Suppressor macrophage (primary cell): ENCODE results near the gene WDR64.
"Not testable (repeated sequence)": the region's sequence is repeated elsewhere in the genome, so short reads cannot be mapped to it uniquely, and the experiment has no call there.

Source experiments
- DNase-seq, 4 experiments: peaks; one replicate each; pipeline ENCODE4 v3.0.0-alpha.2; 2020 to 2022

WDR64 gene

DNA sequence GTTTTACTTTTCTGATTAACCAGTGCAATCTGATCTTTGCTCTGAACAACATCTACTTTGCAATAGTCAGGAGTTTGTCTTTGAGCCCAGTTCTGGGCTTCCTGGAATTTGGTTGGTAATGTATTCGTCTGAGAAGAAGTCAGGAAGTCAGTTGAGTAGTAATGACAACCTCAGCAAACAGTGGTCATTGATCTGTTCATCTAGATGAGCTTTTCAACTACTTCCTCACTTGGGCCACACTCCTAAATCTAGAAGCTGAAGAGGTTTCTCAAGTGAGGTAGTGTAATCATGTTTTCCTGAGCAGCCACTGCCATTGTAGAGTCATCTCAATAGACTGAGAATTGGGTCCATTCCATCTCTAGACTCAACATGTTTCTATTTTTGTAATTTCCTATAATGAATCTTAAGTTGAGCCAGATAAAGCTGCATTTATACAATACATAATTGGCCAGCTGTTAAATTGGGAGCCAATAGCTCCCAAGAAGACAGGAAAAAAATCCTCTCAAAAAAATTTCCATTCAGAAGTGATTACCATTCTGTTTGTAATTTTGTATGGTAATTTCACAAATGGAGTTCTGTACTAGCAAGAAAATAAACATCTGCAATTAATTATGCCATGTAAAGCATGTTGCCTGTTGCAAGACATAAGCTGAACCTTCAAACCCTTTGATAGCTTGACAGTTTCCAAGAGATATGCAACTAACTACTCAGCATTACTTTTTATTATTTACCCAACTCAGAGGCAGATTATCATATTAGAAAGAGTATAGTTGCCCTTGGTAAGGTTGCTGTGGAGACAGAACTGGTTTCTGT, 49.6 kb downstream of the WDR64 start:
- no peak for DNase-seq

DNA sequence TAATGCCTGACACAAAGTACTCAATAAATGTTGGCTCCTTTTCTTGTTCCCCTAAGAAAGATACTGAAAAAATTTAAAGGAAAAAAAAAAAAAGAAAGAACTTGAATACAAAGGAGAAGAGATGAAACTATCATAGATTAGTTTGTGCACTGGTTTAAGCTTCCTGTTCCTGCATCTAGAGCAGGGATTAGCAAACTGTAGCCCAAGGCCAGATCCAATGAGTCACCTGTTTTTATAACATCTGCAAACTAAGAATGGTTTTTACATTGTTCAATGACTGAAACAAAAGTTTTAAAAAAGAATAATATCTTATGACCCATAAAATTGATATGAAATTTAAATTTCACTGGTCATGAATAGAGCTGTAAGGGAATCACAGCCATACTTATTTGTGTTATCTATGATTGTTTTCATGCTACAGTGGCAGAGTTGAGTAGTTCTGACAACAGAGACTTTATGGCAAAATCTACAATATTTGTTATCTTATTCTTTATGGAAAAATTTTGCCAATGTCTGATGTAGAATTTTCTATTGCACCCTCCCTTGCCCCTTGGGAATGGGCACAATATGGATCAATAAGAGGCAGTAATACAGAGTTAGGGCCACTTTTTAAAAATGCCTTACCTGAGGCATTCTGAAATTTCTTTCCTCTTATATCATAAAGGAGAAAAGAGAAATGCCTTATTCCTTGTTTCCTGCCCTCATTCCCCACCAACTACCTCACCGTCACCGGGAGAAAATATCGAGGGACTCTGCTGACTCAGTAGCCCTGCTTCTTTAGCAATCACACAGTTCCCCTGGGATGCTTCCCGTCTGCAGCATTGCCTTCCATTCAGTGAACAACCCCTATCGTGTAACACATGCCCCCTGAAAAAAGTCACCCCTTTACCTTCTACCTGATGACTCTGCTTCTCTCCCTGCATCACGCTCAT, 50.6 kb downstream of the WDR64 start:
- DNase-seq = no peak

DNA sequence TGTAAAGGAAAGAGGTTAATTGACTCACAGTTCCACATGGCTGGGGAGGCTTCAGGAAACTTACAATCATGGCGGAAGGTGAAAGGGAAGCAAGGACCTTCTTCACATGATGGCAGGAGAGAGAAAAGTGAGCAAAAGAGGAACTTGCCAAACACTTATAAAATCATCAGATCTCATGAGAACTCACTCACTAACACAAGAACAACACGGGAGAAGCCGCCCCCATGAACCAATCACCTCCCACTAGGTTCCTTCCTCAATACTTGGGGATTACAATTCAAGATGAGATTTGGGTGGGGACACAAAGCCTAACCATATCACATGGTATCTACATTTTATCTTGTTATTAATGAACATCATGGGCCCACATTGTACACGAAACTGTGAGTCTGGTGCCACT, 51.7 kb downstream of the WDR64 start:
- DNase-seq = not testable (repeated sequence)

DNA sequence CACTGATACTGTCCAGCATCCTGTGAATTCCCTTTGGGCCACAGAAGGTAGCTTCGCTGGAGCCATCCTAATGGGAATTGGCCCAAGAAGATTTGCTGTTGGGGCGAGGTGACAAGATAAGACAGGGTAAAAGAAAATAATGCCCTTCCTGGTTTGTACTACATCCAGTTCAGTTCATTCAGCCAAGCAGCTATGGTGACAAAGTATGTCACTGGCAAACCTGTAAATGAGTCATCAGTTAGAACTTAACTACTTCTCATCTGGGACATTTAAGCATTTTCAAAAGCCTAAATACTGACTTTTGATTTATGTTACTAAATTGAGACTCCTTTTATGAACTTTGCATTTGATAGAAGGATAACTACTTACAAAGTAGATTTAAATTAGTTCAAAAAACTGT, 54.2 kb downstream of the WDR64 start:
- DNase-seq = no peak

DNA sequence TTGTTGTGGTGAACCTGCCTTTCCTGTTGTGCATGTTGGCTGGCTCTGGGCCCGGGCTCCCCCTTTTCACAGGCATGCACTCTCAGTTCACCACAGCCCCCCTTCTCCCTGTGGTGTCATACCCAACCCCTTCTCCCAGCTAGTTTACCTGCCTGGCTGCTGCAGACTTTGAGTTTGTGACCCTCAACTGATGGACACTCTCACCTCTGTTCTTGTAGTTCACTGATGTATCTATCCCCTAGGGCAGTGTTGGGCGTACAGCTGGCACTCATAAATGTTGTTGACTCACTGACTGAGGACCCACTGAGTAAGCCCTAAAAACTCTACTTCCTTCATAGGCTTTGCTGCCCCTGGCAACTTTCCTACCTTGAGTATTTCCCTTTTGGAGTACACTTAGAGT, 54.9 kb downstream of the WDR64 start:
- DNase-seq = peak in 1 of 4 experiments; percentile 2

DNA sequence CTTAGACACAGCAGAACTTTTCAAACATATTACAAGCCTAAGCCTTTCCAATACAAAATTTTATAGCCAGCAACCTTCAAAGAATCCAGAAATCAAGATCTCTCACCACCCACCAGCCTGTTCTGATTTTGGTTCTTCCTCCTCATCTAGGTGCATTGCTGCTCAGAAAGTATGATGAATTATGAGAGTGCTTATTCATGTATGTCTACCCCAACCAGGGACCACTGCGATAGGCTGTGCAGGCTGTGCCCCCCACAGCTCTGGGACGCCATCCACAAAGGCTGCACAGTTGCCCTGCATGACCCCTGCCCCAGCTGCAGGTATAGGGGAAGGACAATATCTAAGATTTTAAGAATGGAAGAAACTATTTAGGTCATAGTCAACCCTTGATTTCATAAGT, 55.4 kb downstream of the WDR64 start:
- DNase-seq = no peak

DNA sequence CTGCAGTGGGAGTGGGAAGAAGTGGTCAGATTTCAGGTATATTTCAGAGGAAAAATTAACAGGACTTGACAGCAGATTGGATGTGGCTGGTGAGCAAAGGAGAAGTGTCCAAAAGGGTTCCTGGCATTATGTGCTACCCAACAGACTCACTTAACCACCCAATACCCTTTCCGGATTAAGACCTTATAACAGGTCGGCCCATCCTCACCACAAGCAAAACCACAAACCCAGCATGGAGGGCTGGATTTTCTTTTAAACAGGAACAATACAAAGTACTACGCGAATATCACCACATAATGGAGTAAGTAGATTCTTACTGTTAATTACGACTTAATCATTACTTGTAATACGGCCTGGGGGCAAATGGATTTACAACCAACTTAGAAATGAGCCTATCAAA, 59.2 kb downstream of the WDR64 start:
- DNase-seq = no peak

DNA sequence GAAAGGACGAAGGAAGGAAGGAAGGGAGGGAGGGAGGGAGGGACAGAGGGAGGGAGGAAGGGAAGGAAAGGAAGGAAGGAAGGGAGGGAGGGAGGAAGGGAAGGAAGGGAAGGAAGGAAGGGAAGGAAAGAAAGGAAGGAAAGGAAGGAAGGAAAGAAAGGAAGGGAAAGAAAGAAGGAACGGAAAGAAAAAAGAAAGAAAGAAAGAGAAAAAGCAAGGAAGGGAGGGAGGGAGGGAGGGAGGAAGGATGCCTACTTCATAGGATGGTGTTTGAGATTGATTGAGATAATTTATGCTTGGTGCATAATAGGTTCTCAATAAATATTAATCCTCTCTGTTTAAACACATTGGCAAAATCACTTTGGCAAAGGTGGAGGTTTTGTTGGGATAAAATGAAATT, 61.2 kb downstream of the WDR64 start:
- no peak for DNase-seq

DNA sequence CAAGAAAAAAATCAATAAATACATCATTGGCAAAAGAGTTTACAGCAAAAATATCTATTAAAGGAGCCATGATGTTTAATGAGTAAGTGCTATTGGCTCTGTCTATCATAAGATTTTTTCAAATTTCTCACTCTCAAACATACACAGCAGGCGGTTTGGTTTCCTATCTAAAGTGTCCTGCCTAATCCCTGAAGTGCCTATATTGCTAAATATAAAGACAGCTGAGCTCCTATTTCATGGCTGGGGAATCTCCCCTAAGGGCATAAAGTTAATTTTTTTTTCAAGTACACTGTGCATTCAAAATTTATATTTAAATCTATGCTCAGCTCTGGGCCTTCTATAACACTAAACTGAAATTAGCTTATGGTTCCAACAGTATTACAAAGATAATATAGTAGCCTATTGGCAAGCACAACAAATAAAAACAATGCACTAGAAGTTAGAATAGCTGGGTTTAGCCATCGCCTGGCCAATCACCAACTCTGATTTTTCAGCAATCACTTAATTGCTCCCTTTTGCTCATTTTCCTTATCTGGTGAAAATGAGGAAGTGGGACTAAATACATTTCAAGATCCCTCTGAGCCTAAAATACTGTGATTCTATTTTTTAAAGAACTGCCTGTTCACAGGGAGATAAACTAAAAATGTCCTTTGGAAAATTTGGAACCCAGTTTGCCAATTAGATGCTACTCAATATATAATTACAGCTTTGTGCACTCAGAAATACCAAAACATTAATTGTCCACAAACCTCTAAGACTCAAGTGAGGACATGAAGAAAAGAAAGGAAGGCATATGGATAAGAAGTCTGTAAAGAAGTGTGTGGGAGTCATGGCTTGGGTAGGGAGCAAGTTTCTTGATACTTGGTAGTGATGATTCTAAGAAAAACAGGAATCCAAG, 62.5 kb downstream of the WDR64 start:
- peak in 1 of 4 experiments; percentile 8 for DNase-seq

DNA sequence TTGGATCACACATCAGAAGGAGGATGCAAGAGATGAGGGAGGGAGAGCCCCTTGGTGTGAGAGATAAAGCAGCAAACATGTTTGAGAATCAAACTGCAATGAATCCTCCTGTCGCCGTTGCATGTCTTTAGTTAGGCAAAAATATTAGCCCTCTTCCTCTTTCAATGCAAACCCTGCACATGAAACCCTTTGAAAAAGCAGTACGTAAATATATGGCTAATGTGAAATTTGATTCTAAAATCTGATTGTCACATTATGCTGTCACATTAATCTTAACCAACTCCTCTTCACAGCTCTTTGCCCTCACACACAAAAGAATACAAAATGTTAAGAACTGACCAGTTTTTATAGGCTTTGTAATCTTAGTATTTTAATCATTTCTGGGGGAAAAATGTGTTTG, 63.4 kb downstream of the WDR64 start:
- DNase-seq = no peak

DNA sequence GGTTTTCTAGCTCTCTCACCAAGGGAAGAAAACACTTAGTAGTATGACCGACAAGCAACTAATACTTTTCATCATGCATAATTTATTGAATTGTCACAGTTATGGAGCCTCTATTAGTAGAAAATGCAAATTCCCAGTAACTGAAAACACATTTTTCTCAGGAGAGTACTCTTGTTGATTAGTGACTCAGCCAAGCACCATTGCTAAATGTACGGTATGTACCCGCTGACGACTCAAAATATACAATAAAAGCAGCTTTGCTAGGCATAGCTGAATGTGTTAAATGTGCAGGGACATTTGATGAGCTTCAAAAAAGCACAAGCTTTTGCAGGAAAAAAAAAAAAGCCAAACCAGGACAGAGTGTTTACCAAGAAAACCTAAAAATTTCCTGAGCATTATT, 63.9 kb downstream of the WDR64 start:
- DNase-seq = no peak

DNA sequence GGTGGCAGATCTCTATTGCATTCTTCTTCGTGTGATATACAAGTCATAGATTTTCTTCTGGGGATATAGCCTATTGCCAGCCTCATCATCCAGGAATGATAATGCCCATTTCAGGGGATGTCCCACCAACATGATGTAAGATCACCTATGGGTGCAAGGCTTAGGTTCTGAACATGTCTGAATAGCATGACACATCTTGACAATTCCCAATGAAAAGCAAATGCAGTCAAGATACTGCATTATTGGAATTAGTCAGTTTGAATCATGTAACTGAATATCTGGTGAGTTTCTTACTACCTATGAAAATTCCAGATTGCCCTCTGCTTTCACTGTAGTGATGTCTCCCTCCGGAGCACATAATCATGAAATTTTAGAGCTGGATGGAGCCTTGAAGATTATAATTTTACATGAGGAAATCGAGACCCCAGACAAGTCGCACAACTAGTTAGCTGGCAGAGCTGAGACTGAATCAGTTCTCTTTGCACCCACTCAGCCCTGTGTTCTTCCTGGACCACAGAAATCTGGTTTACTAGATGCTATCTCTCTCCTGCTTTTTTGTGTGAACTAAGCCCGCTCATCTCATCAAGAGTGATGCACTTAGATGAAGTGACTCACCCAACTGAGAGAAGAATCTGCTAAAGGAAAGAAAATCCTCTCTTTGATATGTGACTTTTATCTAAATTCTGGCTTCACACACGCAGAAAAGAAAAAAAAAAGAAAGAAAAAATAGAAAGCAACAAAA, 65.0 kb downstream of the WDR64 start:
- no peak for DNase-seq

DNA sequence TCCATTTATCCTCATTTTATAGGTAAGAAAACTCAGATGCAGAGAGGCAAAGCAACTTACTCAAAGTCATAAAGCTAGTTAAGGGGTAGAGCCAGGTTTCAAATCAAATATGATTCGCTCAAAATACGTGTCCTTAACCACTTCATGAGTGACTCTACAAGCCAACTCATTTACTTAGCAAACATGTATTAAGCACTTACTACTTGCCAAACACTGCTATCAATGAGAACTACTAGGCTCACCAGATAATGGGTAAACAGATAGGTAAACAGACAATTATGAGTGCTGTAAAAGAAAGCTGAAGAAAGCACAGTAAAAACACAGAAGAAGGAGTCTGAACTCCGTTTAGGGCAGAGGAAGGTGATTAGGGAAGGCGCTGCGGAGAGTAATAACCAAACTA, 65.9 kb downstream of the WDR64 start:
- no peak for DNase-seq

DNA sequence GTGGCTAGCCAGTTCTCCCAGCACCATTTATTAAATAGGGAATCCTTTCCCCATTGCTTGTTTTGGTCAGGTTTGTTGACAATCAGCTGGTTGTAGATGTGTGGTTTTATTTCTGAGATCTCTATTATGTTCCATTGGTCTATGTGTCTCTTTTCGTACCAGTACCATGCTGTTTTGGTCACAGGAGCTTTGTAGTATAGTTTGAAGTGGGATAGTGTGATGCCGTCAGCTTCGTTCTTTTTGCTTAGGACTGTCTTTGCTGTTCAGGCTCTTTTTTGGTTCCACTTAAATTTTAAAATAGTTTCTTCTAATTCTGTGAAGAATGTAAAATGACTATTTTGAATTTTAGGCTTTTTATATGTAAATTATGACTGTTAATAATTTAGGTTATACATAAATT, 68.9 kb downstream of the WDR64 start:
- DNase-seq = no peak

DNA sequence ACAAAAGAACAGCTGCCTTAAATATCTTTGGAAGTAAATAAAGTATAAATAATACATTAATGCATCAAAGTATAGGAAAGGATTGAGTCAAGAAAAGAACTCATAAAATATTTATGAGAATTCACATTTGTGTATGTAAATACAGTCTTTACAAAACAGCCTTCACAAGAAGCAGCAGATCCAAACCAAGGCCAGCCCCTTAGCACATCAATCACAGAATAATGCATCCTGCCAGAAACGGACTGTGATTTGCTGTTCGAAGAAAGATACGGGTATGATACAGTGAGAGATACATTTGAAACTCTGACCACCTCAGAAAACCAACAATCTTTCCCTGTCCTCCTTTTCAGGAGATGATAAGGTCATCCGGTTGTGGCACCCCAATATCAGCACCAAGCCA, 70.9 kb downstream of the WDR64 start:
- DNase-seq = no peak

DNA sequence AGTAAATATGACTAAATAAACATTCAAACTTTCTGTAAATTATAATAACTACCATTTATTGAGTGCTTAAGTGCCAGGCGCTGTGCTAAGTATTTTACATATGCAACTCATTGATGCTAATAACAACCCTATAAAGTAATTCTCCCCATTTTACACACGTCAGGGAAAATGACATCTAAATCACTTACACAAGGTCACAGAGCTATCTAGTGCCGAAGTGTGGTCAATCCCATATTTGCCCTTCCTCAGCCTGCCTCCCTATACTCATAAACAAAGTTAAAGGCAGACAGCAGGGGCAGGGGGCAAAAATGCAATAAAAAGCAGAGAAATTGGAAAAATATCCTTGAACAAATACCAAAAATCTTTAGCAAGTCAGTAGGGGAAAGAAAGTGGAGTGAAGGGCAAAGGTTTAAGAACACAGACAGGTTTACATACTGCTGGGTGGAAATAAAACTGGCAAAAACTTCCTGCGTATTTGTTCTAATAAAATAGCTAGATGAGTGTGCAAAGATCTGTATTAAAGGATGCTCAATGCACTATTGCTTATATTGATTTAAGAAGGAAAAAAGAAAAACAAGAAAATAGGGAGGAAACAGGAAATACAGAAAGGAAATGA, 72.8 kb downstream of the WDR64 start:
- no peak for DNase-seq

DNA sequence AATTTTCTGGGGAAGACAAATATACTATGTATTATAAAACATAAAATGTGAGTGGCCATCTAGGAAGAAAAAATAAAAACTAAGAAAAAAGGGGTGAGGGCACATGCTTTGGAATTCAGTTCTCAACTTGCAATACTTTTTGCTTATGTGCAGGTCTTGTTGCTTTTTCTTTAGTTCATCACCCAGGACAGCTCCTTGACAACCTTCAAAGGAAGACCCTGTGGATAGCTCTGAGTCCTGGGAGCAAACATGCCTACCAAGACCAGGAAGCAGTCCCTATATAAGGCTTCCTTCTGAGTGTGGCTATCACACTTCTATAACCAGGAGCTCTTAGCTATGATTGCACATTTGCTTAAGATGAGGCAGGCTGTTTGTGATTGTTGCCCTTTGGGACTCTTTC, 78.0 kb downstream of the WDR64 start:
- DNase-seq = no peak

DNA sequence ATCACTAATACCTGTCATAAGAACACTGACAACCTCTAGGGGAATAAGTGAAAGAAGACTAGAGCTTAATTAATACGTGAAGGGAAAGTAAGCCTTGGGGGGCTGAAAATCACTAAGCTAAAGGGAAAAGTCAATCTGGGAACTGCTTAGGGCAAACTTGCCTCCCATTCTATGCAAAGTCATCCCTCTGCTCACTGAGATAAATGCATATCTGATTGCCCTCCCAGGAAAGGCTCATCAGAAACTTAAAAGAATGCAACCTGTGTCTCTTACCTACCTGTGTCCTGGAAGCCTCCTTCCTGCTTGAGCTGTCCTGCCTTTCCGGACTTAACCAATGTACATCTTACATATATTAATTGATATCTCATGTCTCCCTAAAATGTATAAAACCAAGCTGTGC, 81.8 kb downstream of the WDR64 start:
- DNase-seq = no peak

DNA sequence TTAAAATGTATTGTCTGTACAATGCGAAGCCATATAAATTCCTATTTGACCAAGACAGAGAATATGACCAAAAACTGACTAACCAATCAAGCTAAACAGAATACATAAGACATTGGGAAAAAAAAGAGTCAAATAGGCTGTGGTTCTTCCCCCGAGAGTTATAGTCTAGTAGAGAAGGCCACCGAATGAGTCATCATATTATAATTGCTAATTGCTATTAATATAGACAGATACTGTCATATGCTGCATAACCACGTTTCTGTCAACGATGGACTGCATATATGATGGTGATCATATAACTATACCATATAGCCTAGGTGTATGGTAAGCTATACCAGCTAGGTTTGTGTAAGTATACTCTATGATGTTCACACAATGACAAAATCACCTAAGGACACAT, 82.5 kb downstream of the WDR64 start:
- no peak for DNase-seq

DNA sequence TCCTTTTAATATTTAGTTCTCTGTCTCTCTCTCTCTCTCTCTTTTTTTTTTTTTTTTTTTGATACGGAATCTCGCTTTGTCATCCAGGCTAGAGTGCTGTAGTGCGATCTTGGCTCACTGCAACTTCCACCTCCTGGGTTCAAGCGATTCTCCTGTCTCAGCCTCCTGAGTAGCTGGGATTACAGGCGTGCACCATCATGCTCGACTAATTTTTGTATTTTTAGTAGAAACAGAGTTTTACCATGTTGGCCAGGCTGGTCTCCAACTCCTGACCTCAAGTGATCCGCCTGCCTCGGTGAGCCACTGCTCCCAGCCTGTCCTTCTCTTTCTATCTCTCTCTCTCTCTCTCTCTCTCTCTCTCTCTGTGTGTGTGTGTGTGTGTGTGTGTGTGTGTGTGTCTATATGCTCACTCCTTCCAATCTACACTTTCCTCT, 83.4 kb downstream of the WDR64 start:
- not testable (repeated sequence) for DNase-seq

DNA sequence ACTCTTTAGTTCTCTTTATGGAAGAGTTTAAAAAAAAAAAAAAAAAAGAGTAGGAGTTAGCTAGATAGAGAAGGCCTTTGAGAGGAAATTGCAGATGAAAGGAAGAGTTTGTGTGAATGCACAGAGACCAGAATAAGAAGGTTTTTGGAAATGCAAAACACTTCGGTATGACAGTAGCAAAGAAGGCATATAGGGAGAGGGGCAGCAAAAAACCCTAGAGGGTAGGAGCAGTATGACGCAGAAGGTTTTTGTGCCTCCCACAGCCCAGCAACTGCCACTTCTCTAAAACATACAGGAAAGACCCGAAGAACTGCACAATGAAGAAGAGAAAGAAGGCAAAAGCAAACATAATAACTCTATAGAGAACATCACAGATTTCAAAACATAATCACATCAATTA, 84.3 kb downstream of the WDR64 start:
- DNase-seq = no peak
